Activated CD4-positive, CD25-positive, alpha-beta regulatory T cell treated with anti-CD3 and anti-CD28 coated beads, Interleukin-2, amount 50 U/mL, for 72 hours (primary cell): ENCODE measurements around the gene LAPTM5.
"Not testable (repeated sequence)": the region's sequence is repeated elsewhere in the genome, so short reads cannot be mapped to it uniquely, and the experiment has no call there.

Source experiments
- DNase-seq: peaks from one replicate; pipeline ENCODE4 v3.0.0; 2021

LAPTM5 gene

GRCh38 chr1:30768830-30769718, 11.5 kb upstream of the LAPTM5 start:
- DNase-seq = no peak

GRCh38 chr1:30768159-30768829, 10.7 kb upstream of the LAPTM5 start:
- no peak for DNase-seq

DNA sequence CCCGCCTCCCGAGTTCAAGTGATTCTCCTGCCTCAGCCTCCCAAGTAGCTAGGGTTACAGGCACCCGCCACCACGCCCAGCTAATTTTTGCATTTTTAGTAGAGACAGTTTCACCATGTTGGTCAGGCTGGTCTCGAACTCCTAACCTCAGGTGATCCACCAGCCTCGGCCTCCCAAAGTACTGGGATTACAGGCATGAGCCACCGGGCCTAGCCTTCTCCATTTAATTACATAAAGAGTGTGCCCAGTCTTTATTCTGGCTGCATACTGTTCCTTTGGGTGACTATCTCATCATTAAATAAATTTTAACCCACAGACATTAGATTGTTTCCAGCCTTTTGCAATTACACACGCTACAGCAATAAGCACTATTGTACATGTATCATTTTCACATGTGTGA, 9.4 kb upstream of the LAPTM5 start:
- DNase-seq = not testable (repeated sequence)

GRCh38 chr1:30765556-30766434, 8.2 kb upstream of the LAPTM5 start:
- DNase-seq = no peak

GRCh38 chr1:30764939-30765555, 7.5 kb upstream of the LAPTM5 start:
- no peak for DNase-seq

- no peak for DNase-seq
Observed at GRCh38 chr1:30764396-30764795, 6.8 kb upstream of the LAPTM5 start.

- DNase-seq = no peak
Observed at GRCh38 chr1:30763651-30764248, 6.2 kb upstream of the LAPTM5 start.

DNA sequence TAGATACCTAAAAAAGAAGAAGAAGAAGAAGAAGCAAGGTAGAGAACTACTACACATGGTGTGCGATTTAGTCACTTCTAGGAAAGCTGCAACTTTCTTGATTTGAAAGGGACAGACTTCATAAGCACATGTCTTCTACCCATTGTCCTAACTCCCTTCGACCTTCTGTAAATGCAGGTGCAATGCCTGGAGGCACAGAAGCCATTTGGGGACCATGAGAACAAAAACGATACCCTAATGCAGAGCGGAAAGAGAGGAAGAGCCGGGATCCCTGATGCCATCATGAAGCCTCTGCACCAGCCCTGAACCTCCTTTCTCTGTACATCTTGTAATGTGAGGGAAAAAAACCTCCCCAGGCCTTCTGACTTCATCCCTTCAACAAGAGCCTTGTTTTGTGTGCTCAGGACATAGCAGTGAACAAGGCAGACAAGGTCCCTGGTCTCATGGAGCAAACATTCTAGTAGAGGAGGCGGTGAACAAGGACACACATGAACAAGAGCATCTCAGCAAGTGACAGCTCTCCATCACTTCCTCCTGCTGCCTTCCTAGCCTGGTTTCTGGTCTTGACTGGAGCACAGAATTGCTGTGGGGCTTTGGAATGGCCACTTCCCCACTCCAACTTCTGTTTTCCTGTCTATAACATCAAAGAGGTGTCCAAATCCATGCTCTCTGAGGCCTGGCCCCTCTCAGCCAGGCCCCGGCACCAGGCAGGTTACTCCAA, 5.5 kb upstream of the LAPTM5 start:
- DNase-seq = no peak

GRCh38 chr1:30762152-30762929, 4.8 kb upstream of the LAPTM5 start:
- DNase-seq = no peak

DNA sequence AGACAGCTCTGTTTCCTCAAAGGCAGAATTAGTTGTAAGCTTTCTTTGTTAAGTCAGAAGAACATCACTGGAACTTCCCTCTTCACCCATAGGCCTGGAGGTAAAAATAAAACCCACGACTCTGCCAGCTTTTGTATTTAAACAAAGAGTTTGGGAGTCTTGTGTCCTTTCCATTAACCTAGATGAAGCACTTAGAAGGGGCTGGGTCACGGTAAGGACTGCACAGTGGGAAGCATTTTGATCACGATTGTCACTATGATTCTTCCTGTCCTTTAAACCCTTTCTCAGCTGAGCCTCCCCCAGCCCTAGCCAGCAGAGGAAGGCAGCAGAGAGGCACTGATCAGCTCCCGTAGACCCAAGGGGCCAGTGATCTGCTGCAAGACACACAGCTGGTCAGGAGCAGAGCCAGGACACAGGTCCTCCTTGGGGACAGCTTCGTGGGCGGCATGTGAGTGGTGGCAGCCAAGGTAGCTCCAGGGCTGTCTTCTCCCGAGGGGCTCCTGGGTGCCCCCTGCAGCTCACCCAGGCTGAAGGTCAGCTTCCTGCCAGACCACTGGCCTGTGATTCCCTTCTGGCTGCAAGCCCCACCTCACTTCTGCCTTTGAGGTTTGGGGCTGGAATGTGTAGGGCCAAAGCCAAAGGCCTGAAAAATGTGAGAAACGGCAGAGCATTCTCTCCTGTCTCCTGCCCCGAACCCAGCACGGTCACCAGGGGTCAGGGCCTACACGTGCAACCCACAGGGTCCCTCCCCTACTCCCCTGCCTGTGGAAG, 4.0 kb upstream of the LAPTM5 start:
- no peak for DNase-seq

DNA sequence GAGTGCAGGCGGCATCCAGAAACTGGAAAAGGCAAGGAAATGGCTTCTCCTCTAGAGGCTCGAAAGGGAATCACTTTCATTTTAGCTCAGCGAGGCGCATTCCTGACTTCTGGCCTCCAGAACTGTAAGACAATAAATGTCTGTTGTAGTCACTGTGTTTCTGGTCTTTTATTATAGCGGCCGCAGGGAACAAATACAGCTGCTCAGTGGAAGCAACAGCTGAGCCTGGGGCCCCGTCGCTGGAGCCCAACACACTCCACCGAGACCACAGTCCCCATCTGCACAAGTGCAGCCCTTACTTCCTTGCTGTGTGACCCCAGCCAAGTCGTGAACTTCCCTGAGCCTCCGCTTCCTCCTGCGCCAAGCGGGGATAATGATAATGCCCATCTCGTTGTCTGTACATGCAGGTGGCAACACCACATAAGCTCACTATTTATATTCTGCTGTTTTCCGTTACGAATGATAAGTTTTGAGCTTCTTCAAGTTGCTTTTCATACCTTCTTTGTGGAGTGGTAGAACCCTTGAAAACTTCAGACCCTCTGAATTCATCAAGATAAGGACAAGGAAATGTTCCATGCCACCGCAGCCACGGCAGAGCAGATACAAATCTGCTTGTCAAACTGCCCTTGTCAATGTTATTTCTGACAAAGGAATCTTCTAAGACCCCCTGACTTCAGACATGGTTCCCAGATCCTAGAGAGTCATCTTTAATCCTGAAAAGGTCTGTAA, 3.2 kb upstream of the LAPTM5 start:
- no peak for DNase-seq

DNA sequence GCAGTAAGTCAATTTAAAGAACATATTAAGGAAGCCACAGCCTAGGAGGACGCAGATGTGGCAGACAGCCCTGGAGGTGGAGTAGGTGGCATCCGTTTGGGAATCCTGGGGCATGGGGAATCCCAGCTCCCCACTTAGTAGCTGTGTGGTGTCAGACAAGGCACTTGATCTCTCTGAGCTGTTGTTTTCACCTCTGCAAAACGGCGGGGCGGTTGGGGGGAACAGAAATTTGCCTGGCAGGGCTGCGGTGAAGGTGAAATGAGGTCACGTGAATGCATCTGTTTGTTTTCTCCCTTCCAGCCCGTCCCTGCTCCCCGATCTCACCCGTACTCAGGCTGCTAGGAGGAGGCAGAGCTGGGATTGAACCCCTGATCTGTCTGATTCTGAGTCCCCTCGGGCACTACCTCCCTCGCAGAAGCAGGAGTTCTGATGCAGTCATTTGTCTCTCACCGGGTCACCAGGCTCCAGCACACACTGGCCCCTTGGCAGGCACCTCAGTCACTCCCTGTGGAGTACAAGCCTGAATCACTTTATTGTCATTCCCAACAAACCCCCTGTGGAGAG, 2.2 kb upstream of the LAPTM5 start:
- DNase-seq = peak; percentile 58

GRCh38 chr1:30758785-30759380, 1.3 kb upstream of the LAPTM5 start:
- no peak for DNase-seq

DNA sequence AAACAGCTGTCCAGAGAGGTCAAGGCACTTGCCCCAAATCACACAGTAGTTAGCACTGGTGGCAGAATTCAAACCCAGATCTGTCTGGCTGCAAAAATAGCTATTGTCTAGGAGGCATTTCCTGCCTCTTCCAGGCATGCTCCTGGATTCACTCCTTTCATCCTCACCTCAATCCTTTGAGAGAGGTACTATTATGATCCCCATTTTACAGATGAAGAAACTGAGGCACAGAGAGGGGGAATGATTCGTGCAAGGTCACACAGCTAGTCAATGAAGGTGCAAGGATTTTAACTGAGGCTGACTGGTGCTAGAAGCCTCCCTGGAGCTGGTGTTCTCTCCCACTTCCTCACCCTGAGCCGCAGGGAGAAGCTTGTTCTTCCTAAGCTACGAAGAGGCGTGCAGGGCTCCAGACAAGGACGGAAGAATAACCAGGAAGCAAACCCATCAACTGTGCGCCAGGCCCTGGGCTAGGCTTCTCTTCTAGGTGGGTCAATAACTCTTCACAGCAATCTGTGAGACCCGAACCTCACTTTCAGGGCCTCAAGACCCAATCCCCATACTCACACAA, 631 bp upstream of the LAPTM5 start:
- no peak for DNase-seq

DNA sequence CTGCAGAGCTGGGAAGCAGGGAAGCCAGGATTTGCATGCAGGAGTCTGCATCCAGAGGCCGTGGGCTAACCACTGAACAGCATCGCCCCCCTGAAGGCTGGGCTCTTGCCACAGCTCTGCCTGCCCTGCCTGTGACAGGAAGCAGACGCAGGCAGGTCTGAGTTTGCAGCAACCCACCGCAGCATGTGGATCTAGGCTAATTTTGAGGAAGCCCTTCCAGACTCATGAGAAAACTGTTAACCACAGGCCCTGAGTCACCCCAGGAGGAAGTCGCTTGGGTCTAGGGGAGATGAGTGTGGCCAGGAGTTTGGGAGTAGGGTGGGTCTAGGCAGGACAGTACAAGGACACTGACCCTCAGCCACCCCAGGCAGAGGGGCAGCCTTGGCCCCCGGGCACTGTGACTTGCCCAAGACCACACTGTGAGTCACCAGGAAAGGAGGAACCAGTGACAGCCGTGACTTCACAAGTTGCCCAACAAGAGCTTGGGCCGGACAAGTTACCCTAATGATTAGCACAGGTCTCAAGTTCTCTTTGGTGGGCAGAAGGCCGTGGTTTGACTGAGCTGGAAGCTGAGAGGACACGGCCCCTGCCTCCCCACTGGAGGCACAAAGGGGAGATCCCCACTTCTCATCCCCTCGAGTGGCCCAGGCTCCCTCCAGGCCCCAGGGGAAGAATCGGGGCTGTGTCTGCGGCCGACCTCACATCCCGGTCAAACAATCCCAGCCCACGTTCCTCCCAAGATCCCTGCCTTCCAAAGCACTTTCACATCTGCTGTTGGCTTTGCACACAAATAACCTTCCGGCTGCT, 826 bp downstream of the LAPTM5 start:
- DNase-seq = peak; percentile 56

DNA sequence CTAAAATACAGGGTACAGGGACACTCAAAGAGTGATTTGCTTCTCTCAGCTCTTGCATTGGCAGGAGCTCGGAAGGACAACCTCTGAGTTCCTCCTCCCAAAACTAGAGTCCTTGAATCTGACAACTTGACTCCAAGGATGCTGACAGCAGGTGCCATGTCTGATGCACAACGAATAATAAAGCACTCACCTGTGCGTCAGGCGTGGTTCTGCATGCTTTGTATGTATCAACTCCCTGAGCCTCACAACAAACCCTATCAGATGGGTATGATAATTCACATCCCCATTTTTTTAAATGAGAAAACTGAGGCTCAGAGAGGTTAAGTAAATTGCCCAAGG, 1.4 kb downstream of the LAPTM5 start:
- DNase-seq = no peak

GRCh38 chr1:30755746-30756145, 1.8 kb downstream of the LAPTM5 start:
- no peak for DNase-seq

GRCh38 chr1:30755334-30755733, 2.2 kb downstream of the LAPTM5 start:
- DNase-seq = no peak
